ENCODE results near the gene CREB3L1.

The CREB3L1 gene

GRCh38 chr11:46346886-46347636 lies 69.6 kb downstream of the CREB3L1 start, which contains the start of gene DGKZ:
Gene DGKZ (plus strand): TSS chr11:46347463. CDS start chr11:46347660, 197 bp downstream.
- DNase-seq (ENCODE audit: low spot score), result peak; percentile 73

GRCh38 chr11:46347637-46348311 lies 70.3 kb downstream of the CREB3L1 start:
- DNase-seq (ENCODE audit: low spot score), result no peak

- DNase-seq (ENCODE audit: low spot score), result no peak
Measured at GRCh38 chr11:46348566-46349401, 71.3 kb downstream of the CREB3L1 start.

- DNase-seq (ENCODE audit: low spot score), result no peak
Measured at GRCh38 chr11:46350695-46351094, 73.2 kb downstream of the CREB3L1 start.

GRCh38 chr11:46351148-46351547 lies 73.7 kb downstream of the CREB3L1 start:
- DNase-seq (ENCODE audit: low spot score), result no peak

GRCh38 chr11:46351606-46352005 lies 74.1 kb downstream of the CREB3L1 start:
- no peak for DNase-seq (ENCODE audit: low spot score)

- DNase-seq (ENCODE audit: low spot score), result no peak
Measured at GRCh38 chr11:46352063-46352841, 74.8 kb downstream of the CREB3L1 start.

- no peak for DNase-seq (ENCODE audit: low spot score)
Measured at GRCh38 chr11:46353698-46354097, 76.2 kb downstream of the CREB3L1 start.

GRCh38 chr11:46356924-46357482 lies 79.5 kb downstream of the CREB3L1 start:
- DNase-seq (ENCODE audit: low spot score), result no peak

- no peak for DNase-seq (ENCODE audit: low spot score)
Measured at GRCh38 chr11:46357483-46357936, 80.0 kb downstream of the CREB3L1 start.

GRCh38 chr11:46359953-46360352 lies 82.5 kb downstream of the CREB3L1 start:
- no peak for DNase-seq (ENCODE audit: low spot score)

GRCh38 chr11:46360878-46361277 lies 83.4 kb downstream of the CREB3L1 start:
- no peak for DNase-seq (ENCODE audit: low spot score)

- DNase-seq (ENCODE audit: low spot score), result no peak
Measured at GRCh38 chr11:46361283-46362155, 84.1 kb downstream of the CREB3L1 start.

GRCh38 chr11:46362156-46363030 lies 84.9 kb downstream of the CREB3L1 start:
- no peak for DNase-seq (ENCODE audit: low spot score)

GRCh38 chr11:46363031-46363407 lies 85.6 kb downstream of the CREB3L1 start:
- DNase-seq (ENCODE audit: low spot score), result peak; percentile 83

GRCh38 chr11:46363455-46364005 lies 86.1 kb downstream of the CREB3L1 start:
- peak; percentile 93 for DNase-seq (ENCODE audit: low spot score)

- DNase-seq (ENCODE audit: low spot score), result no peak
Measured at GRCh38 chr11:46364056-46364455, 86.6 kb downstream of the CREB3L1 start.

GRCh38 chr11:46364791-46365190 lies 87.3 kb downstream of the CREB3L1 start:
- no peak for DNase-seq (ENCODE audit: low spot score)

- no peak for DNase-seq (ENCODE audit: low spot score)
Measured at GRCh38 chr11:46366260-46366659, 88.8 kb downstream of the CREB3L1 start.

Measured in pons (tissue), 1 donor.